Measurements from ENCODE around the gene SNAP91. TPM values are rescaled to one million over a fixed set of nuclear protein-coding genes. Genes with fewer than 3 reads are reported as not detected.

The SNAP91 gene
- total RNA-seq, 1 experiment from 2014 or later = not detected

DNA sequence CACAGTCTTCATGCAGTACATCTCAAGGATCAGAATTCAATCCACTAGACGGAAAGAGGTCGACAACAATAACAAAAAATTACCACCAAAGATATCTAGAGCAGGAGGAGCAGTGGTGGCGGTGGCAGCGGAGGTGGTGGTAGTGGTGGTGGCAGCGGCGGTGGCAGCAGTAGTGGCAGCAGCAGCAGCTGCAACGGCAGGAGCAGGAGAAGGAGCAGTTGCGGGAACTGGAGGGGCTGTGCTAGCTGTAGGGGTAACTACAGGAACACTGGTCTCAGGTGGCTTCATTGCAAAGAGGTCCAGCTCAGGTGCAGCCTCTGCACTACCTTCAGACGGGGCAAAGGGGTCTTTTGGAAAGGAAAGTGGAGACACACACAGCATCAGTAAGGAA is 115.5 kb downstream of the SNAP91 start:
- intact Hi-C loops (cut with micrococcal nuclease; ENCODE audit: unreplicated experiment) = loop anchor here (2.0 kb wide), 1 partner anchor 57 kb away; no protein-coding TSS in a partner anchor
- Histone ChIP-seq H3K9me3 (no peaks in the 10 kb centered on the region), H3K4me3 (ENCODE audit: low read depth, low read length) (no peak overlapping the region), H3K36me3 (ENCODE audit: control insufficient read depth, insufficient read depth, low read length) (no peaks in the 10 kb centered on the region), H3K27me3 (replicated peaks; ENCODE audit: control insufficient read depth, insufficient read depth, low read length) (no peaks in the 10 kb centered on the region), H3K4me1 (no peaks in the 10 kb centered on the region)
- H3K36me3 Mint-ChIP-seq (ENCODE audit: insufficient read depth, unreplicated experiment) = no peaks in the 10 kb centered on the region
- ChIA-PET CTCF (interaction anchor here (1.8 kb wide), 1 partner anchor 57 kb away, joined by 4 read pairs; no protein-coding TSS in a partner anchor), POLR2A (no interaction called here)
- H3K27ac Mint-ChIP-seq (ENCODE audit: unreplicated experiment) = no peak overlapping the region
- DNase-seq = no peak
- no peaks in the 10 kb centered on the region for H3K9me3 Mint-ChIP-seq (ENCODE audit: unreplicated experiment)
- BruUV-seq (replicated peaks) = no TSS peak
- H3K4me1 Mint-ChIP-seq (ENCODE audit: low read depth, unreplicated experiment) = peaks cover 7% of the 10 kb centered on the region
- peaks cover 3% of the 10 kb centered on the region for H3K27me3 Mint-ChIP-seq (ENCODE audit: insufficient read depth, unreplicated experiment)
- TF ChIP-seq, protein P1, sequence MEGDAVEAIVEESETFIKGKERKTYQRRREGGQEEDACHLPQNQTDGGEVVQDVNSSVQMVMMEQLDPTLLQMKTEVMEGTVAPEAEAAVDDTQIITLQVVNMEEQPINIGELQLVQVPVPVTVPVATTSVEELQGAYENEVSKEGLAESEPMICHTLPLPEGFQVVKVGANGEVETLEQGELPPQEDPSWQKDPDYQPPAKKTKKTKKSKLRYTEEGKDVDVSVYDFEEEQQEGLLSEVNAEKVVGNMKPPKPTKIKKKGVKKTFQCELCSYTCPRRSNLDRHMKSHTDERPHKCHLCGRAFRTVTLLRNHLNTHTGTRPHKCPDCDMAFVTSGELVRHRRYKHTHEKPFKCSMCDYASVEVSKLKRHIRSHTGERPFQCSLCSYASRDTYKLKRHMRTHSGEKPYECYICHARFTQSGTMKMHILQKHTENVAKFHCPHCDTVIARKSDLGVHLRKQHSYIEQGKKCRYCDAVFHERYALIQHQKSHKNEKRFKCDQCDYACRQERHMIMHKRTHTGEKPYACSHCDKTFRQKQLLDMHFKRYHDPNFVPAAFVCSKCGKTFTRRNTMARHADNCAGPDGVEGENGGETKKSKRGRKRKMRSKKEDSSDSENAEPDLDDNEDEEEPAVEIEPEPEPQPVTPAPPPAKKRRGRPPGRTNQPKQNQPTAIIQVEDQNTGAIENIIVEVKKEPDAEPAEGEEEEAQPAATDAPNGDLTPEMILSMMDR (IDR thresholded peaks at IDR 0.05; ENCODE audit: insufficient read depth in 1 of 2, low read depth in 1 of 2, low read length in 1 of 2, severe bottlenecking in 1 of 2, unreplicated experiment in 1 of 2) = no peak
- H3K4me3 Mint-ChIP-seq (ENCODE audit: unreplicated experiment) = no peak overlapping the region

DNA sequence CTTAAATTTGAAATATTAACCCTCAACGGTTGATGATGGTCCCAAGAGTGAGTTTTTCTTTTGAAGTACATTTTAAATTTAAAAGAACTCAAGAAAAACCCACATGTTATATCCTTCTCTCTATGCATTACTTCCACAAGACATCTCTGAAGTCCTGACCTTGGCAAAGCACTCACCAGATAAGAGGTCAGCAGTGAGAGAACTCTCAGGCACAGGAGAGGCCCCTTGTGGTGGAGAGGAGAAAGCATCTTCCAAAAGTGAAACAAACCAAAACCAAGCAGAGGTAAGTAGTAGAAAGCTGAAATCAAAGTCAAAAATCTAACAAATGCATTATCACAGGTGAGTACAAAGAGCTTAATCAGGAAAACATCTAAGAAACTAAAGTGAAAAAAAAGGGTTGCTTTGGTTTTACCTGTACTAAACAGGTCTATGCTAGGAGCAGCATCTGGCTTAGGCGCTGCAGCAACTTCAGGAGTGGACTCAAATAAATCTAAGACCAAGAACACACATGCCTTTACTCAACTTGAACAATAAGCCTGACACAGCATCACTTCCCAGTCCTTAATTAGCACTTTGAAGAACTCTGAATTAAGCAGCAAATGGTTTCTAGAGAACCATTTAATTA is 116.0 kb downstream of the SNAP91 start:
- Mint-ChIP-seq H3K27ac (ENCODE audit: unreplicated experiment) (no peak overlapping the region), H3K9me3 (ENCODE audit: unreplicated experiment) (no peaks in the 10 kb centered on the region), H3K4me3 (ENCODE audit: unreplicated experiment) (no peak overlapping the region), H3K4me1 (ENCODE audit: low read depth, unreplicated experiment) (peaks cover 7% of the 10 kb centered on the region), H3K36me3 (ENCODE audit: insufficient read depth, unreplicated experiment) (no peaks in the 10 kb centered on the region), H3K27me3 (ENCODE audit: insufficient read depth, unreplicated experiment) (peaks cover 3% of the 10 kb centered on the region)
- H3K36me3 ChIP-seq (ENCODE audit: control insufficient read depth, insufficient read depth, low read length) = no peaks in the 10 kb centered on the region
- ChIA-PET CTCF (interaction anchor here (1.8 kb wide), 1 partner anchor 57 kb away, joined by 4 read pairs; no protein-coding TSS in a partner anchor), POLR2A (no interaction called here)
- H3K4me3 ChIP-seq (ENCODE audit: low read depth, low read length) = no peak overlapping the region
- no TSS peak for BruUV-seq (replicated peaks)
- no peaks in the 10 kb centered on the region for H3K27me3 ChIP-seq (replicated peaks; ENCODE audit: control insufficient read depth, insufficient read depth, low read length)
- peak; percentile 41 to 54 for DNase-seq
- TF ChIP-seq, protein P1 (IDR thresholded peaks at IDR 0.05; ENCODE audit: insufficient read depth in 1 of 2, low read depth in 1 of 2, low read length in 1 of 2, severe bottlenecking in 1 of 2, unreplicated experiment in 1 of 2) = peak; percentile 59 to 84
- no peaks in the 10 kb centered on the region for H3K4me1 ChIP-seq
- no peaks in the 10 kb centered on the region for H3K9me3 ChIP-seq
- intact Hi-C loops (cut with micrococcal nuclease; ENCODE audit: unreplicated experiment) = loop anchor here (2.0 kb wide), 1 partner anchor 56 kb away; no protein-coding TSS in a partner anchor

GRCh38 chr6:83590416-83590815 is 118.5 kb downstream of the SNAP91 start:
- Mint-ChIP-seq H3K36me3 (ENCODE audit: insufficient read depth, unreplicated experiment) (no peaks in the 10 kb centered on the region), H3K27me3 (ENCODE audit: insufficient read depth, unreplicated experiment) (peaks cover 3% of the 10 kb centered on the region), H3K4me1 (ENCODE audit: low read depth, unreplicated experiment) (peaks cover 7% of the 10 kb centered on the region), H3K9me3 (ENCODE audit: unreplicated experiment) (no peaks in the 10 kb centered on the region), H3K27ac (ENCODE audit: unreplicated experiment) (no peak overlapping the region), H3K4me3 (ENCODE audit: unreplicated experiment) (no peak overlapping the region)
- TF ChIP-seq, protein P1 (IDR thresholded peaks at IDR 0.05; ENCODE audit: insufficient read depth in 1 of 2, low read depth in 1 of 2, low read length in 1 of 2, severe bottlenecking in 1 of 2, unreplicated experiment in 1 of 2) = no peak
- intact Hi-C loops (cut with micrococcal nuclease; ENCODE audit: unreplicated experiment) = no loop called here
- Histone ChIP-seq H3K9me3 (no peaks in the 10 kb centered on the region), H3K4me1 (no peaks in the 10 kb centered on the region), H3K4me3 (ENCODE audit: low read depth, low read length) (no peak overlapping the region), H3K36me3 (ENCODE audit: control insufficient read depth, insufficient read depth, low read length) (no peaks in the 10 kb centered on the region), H3K27me3 (replicated peaks; ENCODE audit: control insufficient read depth, insufficient read depth, low read length) (no peaks in the 10 kb centered on the region)
- no TSS peak for BruUV-seq (replicated peaks)
- ChIA-PET CTCF (no interaction called here), POLR2A (no interaction called here)
- no peak for DNase-seq
